GM19455 (cell line): ENCODE data around the gene PPL.
"Not testable (repeated sequence)": the region's sequence is repeated elsewhere in the genome, so short reads cannot be mapped to it uniquely, and the experiment has no call there.

Experiments used
- ATAC-seq: cut with Tn5 transposase; IDR thresholded peaks from one replicate; pipeline ENCODE4 v1.9.1; 2021; ENCODE audit not compliant: unreplicated experiment

The PPL gene

DNA sequence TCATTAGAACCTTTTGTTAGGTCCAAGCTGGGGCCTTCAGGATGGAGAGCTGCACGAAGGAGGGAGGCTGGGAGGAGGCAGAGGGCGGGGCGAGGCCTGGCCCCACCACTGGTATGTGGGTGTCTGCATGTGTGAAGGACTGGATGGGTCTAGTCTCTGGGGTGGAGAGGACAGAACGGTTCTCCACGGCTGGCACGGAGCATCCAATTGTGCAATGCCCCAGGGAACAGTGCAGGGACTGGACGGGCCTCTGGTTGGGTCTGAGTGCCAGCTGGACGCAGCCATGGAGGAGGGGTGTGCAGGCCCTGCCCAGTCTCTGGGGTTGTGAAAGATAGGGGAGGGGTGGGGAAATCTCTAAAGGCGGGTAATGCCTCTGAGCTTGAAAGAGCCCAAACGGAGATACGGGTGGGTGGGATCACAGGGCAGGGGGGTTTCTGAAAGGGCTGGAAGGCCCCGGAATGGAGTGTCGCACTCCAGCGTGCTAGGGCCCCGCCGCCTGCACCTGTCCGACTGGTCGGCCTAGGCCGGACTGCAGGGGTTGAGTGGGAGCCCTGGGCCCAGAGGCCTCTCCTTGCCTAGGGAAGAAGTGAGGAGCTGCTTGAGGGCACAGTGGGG is 1.6 kb downstream of the PPL start:
- no peak for ATAC-seq

- ATAC-seq, result no peak
Observed at GRCh38 chr16:4934591-4934990, 2.4 kb downstream of the PPL start.

- no peak for ATAC-seq
Observed at GRCh38 chr16:4933871-4934395, 3.0 kb downstream of the PPL start.

GRCh38 chr16:4933433-4933832 is 3.5 kb downstream of the PPL start:
- ATAC-seq, result no peak

- no peak for ATAC-seq
Observed at GRCh38 chr16:4931381-4931780, 5.6 kb downstream of the PPL start.

- not testable (repeated sequence) for ATAC-seq
Observed at GRCh38 chr16:4929619-4930018, 7.3 kb downstream of the PPL start.

- ATAC-seq, result no peak
Observed at GRCh38 chr16:4928227-4928626, 8.7 kb downstream of the PPL start.

GRCh38 chr16:4927661-4928060 is 9.3 kb downstream of the PPL start:
- no peak for ATAC-seq

- ATAC-seq, result no peak
Observed at GRCh38 chr16:4926928-4927327, 10.0 kb downstream of the PPL start.

GRCh38 chr16:4925791-4926190 is 11.2 kb downstream of the PPL start:
- ATAC-seq, result no peak

GRCh38 chr16:4925293-4925607 is 11.7 kb downstream of the PPL start:
- ATAC-seq, result no peak

DNA sequence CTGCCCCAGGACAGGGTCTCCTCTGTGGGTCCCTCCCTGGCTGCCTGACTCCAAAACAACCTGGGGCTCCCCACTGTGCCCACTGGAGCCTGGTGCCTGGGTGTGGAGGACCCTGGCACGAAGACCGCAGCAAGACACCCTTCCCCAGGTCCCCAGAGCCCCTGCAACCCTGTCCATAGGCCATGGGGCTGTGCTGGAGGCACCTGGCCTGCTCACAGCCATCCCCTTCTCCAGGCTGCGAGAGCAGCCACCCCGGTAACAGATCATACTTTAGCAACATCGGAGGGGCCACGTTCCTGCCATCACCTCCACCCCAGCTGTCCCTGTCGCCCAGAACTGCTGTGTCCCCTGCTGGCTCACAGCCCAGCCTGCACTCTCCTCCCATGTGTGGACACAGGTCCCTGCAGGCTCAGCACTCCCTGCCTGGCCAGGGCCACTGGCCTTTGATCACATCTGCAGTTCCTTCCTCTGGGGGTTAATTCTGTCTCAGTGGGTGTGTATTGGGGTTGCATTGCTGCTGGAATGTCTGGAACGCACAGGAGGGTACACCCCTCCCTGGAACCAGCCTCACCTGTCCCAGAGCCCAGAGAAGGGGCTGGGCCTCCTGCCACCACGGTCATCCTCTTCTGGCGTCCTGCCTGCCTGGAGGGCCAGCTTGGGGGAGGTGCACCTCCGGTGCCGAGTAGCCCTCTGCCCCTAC is 12.2 kb downstream of the PPL start:
- ATAC-seq, result no peak

DNA sequence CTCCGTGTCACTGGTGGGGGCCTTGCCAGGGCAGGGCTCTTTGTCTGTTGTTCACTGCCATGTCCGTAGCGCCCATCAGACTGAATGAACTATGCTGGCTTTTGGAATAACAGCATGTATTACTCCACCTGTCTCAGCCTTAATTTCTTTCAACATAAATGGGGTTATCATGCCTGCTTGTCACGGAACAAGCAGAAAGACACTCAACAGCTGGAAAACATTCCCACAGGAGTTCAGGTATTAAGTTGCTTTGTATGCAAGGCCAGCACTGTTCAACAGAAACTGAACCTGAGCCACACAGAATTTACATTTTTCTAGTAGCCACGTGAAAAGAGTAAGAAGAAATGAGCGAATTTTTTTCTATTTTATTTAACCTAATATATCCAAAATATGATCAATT is 13.1 kb downstream of the PPL start:
- no peak for ATAC-seq

DNA sequence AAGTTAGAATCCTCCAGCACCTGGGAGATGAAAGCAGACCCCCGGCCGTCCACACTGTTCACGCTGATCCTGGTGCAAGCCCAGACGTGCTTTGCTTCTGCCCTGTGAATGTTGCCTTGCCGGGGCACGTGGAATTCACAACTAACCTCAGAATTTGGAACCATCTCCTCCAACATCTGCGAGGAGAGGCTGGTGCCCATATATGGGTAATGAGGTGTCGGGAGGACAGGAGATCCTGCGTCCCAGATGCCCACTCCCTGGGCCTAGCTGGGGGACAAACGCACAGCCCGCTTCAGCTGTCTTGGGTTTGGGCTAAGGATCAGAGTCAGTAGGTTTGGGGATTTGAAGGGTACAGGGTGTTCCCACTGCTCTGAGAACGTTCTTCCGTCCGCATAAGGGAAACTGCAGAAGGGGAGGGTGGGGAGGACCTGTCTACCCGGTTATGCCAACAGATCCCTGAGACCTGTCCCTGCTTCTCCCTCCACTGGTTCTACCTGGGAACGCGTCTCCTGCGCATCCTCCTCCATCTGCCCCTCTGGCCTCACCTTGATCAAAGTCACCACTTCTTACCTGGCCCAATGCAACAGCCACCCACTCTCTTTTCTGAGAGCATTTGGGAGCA is 14.1 kb downstream of the PPL start:
- no peak for ATAC-seq

- ATAC-seq, result no peak
Observed at GRCh38 chr16:4920826-4921225, 16.1 kb downstream of the PPL start.

DNA sequence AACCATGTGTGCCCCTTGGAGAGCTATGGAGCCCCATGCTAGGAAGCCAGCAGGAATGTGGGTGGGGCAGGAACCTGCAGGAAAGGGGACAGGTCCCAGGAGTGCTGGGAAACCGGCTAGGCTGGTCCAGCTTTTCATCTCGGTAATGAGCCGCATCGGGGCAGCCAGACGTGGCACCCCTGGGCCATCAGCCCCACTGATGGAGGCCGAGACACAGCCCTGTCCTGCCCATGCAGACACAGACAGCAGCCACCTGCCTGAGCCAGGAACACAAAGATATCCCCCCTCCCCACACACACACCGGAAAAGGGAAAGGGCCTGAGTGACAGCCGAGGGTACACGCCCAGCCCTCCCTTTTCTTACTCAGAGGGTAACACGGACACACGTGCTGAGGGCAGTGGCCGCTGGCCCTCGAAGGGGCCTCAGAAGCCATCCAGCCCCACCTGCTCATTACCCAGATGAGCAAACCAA is 18.1 kb downstream of the PPL start:
- ATAC-seq, result no peak

- no peak for ATAC-seq
Observed at GRCh38 chr16:4917117-4917516, 19.8 kb downstream of the PPL start.

DNA sequence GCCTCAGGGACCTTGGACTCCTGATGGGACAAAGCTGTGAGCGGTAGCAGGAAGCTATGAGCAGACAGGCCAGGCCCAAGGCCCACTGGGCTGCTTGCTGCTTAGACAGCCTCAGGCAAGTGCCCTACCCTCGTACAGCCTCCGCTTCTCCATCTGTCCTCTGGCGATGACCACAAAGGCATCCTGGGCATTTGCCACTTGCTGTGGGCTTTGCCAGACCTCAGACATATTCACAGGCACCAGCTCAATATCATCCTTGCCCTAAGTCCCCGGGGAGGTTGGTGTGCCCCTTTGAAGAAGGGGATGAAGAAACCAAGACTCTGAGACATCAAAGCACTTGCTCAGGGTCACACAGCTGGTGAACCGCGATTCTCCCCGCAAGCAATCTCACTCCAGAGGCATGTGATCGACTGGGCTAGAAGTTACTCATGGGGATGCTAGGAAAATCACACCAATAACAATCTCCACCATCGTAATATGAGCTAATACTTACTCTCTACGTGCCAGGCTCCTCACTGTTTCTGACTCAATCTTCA is 21.7 kb downstream of the PPL start:
- ATAC-seq, result no peak

- no peak for ATAC-seq
Observed at GRCh38 chr16:4914528-4915225, 22.3 kb downstream of the PPL start.

- no peak for ATAC-seq
Observed at GRCh38 chr16:4913774-4914525, 23.0 kb downstream of the PPL start.
